Parathyroid adenoma (tissue), 2 donors: Measurements from ENCODE around the gene COL23A1.

Source experiments
- H2AFZ ChIP-seq: fragments of 300-600 bp; sonication (generic); one replicate; pipeline ENCODE4 v1.7.0; 2017; ENCODE audit warnings: antibody characterized with exemption, mild to moderate bottlenecking
- H3K27ac ChIP-seq: fragments of 300-600 bp; sonication (generic); one replicate; pipeline ENCODE4 v1.7.0; 2017
- H3K27me3 ChIP-seq: fragments of 300-600 bp; sonication (generic); one replicate; pipeline ENCODE4 v1.7.0; 2017; ENCODE audit warnings: low read length; ENCODE audit not compliant: control insufficient read depth, insufficient read depth
- H3K36me3 ChIP-seq: fragments of 300-600 bp; sonication (generic); one replicate; pipeline ENCODE4 v1.7.0; 2017; ENCODE audit warnings: low read length; ENCODE audit not compliant: control insufficient read depth, insufficient read depth
- H3K4me1 ChIP-seq: fragments of 300-600 bp; sonication (generic); one replicate; pipeline ENCODE4 v1.7.0; 2017; ENCODE audit warnings: control low read depth
- H3K4me2 ChIP-seq: fragments of 300-600 bp; sonication (generic); one replicate; pipeline ENCODE4 v1.7.0; 2017; ENCODE audit warnings: low read length
- H3K4me3 ChIP-seq: fragments of 300-600 bp; sonication (generic); one replicate; pipeline ENCODE4 v1.7.0; 2017; ENCODE audit warnings: low read depth, low read length
- H3K79me2 ChIP-seq: fragments of 300-600 bp; sonication (generic); one replicate; pipeline ENCODE4 v1.7.0; 2017; ENCODE audit warnings: control low read depth
- H3K9ac ChIP-seq: fragments of 300-600 bp; sonication (generic); one replicate; pipeline ENCODE4 v1.7.0; 2017; ENCODE audit warnings: mild to moderate bottlenecking
- H3K9me3 ChIP-seq: fragments of 300-600 bp; sonication (generic); one replicate; pipeline ENCODE4 v1.7.0; 2017; ENCODE audit warnings: low read length; ENCODE audit not compliant: control insufficient read depth
- TF ChIP-seq, protein P1 (sequence below): fragments of 300-600 bp; sonication (generic); IDR thresholded peaks from one replicate; pipeline ENCODE4 v1.7.0; 2017; ENCODE audit warnings: antibody characterized with exemption, mild to moderate bottlenecking
- donor health status: primary hyperparathyroidism.

The COL23A1 gene

DNA sequence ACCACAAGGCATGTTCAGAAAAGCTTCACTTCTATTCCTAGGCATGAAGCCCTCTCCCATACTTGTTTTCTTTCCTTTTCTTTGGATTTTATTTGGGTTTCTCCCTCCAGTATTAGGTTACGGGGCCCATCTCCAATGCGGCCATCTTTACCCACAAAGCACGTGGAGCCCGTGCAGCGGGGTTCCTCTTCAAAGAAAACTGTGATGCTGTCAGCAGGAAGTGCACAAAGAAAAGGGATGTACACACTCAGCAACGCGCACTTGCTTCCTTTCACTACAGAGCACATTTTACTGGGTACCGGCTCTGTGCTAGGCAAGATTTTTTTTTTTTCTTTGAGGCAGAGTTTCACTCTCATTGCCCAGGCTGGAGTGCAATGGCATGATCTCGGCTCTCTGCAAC is 106.6 kb downstream of the COL23A1 start:
- Histone ChIP-seq H3K9ac (no peak overlapping the region), H3K27ac (no peak overlapping the region), H3K4me1 (no peaks in the 10 kb centered on the region), H3K79me2 (no peaks in the 10 kb centered on the region), H3K27me3 (no peaks in the 10 kb centered on the region), H2AFZ (no peak overlapping the region), H3K4me3 (no peak overlapping the region), H3K9me3 (no peaks in the 10 kb centered on the region), H3K36me3 (no peaks in the 10 kb centered on the region), H3K4me2 (no peak overlapping the region)
- TF ChIP-seq, protein P1, sequence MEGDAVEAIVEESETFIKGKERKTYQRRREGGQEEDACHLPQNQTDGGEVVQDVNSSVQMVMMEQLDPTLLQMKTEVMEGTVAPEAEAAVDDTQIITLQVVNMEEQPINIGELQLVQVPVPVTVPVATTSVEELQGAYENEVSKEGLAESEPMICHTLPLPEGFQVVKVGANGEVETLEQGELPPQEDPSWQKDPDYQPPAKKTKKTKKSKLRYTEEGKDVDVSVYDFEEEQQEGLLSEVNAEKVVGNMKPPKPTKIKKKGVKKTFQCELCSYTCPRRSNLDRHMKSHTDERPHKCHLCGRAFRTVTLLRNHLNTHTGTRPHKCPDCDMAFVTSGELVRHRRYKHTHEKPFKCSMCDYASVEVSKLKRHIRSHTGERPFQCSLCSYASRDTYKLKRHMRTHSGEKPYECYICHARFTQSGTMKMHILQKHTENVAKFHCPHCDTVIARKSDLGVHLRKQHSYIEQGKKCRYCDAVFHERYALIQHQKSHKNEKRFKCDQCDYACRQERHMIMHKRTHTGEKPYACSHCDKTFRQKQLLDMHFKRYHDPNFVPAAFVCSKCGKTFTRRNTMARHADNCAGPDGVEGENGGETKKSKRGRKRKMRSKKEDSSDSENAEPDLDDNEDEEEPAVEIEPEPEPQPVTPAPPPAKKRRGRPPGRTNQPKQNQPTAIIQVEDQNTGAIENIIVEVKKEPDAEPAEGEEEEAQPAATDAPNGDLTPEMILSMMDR = no peak

GRCh38 chr5:178479261-178479660 is 110.9 kb downstream of the COL23A1 start:
- Histone ChIP-seq H3K4me1 (no peaks in the 10 kb centered on the region), H3K9me3 (no peaks in the 10 kb centered on the region)

DNA sequence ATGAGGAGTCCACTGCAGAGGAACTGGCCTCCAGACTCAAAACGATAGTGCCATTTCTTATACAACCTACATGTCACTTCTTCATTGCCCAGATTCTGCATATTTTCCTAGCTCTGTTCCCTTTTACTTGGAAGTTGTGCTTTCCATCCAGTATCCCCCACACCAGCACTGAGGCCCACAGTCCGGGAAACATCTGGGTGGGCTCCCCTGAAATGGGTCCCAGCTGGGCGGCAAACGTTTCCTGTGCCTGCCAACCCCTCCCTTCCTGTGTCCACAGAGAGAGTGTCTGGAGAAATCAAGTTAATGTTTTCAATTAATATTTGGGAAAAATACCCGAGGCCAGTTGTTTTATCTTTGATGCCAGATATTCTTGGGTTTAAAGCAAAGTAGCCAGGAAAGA is 111.8 kb downstream of the COL23A1 start:
- H3K4me1 ChIP-seq = no peaks in the 10 kb centered on the region
- no peak overlapping the region for H3K27ac ChIP-seq
- H3K4me3 ChIP-seq = no peak overlapping the region
- no peaks in the 10 kb centered on the region for H3K27me3 ChIP-seq
- no peak overlapping the region for H3K4me2 ChIP-seq
- H3K36me3 ChIP-seq = no peaks in the 10 kb centered on the region
- TF ChIP-seq, protein P1 = no peak
- H3K9ac ChIP-seq = no peak overlapping the region
- no peak overlapping the region for H2AFZ ChIP-seq
- no peaks in the 10 kb centered on the region for H3K9me3 ChIP-seq
- no peaks in the 10 kb centered on the region for H3K79me2 ChIP-seq

More at GRCh38 chr5:178479261-178479660, 110.9 kb downstream of the COL23A1 start:
- Histone ChIP-seq H3K79me2 (no peaks in the 10 kb centered on the region), H3K27me3 (no peaks in the 10 kb centered on the region), H3K4me2 (no peak overlapping the region), H3K9ac (no peak overlapping the region), H2AFZ (no peak overlapping the region), H3K36me3 (no peaks in the 10 kb centered on the region), H3K27ac (no peak overlapping the region), H3K4me3 (no peak overlapping the region)
- TF ChIP-seq, protein P1 = no peak

- no peaks in the 10 kb centered on the region for H3K4me1 ChIP-seq
- TF ChIP-seq, protein P1 = no peak
- no peak overlapping the region for H3K4me3 ChIP-seq
- no peaks in the 10 kb centered on the region for H3K27me3 ChIP-seq
- H3K9me3 ChIP-seq = no peaks in the 10 kb centered on the region
- H3K4me2 ChIP-seq = no peak overlapping the region
- H3K27ac ChIP-seq = no peak overlapping the region
- H3K79me2 ChIP-seq = no peaks in the 10 kb centered on the region
- no peak overlapping the region for H2AFZ ChIP-seq
- no peaks in the 10 kb centered on the region for H3K36me3 ChIP-seq
- no peak overlapping the region for H3K9ac ChIP-seq
Measured at GRCh38 chr5:178477802-178478201, 112.4 kb downstream of the COL23A1 start.

- TF ChIP-seq, protein P1 = no peak
- H3K9me3 ChIP-seq = no peaks in the 10 kb centered on the region
- no peak overlapping the region for H3K4me2 ChIP-seq
- H3K4me3 ChIP-seq = no peak overlapping the region
- H3K27ac ChIP-seq = no peak overlapping the region
- no peak overlapping the region for H2AFZ ChIP-seq
- peaks cover 2% of the 10 kb centered on the region for H3K4me1 ChIP-seq
- no peaks in the 10 kb centered on the region for H3K27me3 ChIP-seq
- no peak overlapping the region for H3K9ac ChIP-seq
- H3K36me3 ChIP-seq = no peaks in the 10 kb centered on the region
- no peaks in the 10 kb centered on the region for H3K79me2 ChIP-seq
Measured at GRCh38 chr5:178476972-178477754, 113.0 kb downstream of the COL23A1 start.
